Activated CD8-positive, alpha-beta memory T cell treated with anti-CD3 and anti-CD28 coated beads, Interleukin-2, amount 50 U/mL, for 1 hour (primary cell): ENCODE results near the gene ERG.

ENCODE experiments used
- DNase-seq: peaks from one replicate; pipeline ENCODE4 v3.0.0-alpha.2; 2020; ENCODE audit errors: extremely low read depth

The ERG gene

GRCh38 chr21:38358098-38358497 lies 140.2 kb downstream of the ERG start:
- DNase-seq: no peak

GRCh38 chr21:38356883-38357625 lies 141.2 kb downstream of the ERG start:
- DNase-seq: no peak

DNA sequence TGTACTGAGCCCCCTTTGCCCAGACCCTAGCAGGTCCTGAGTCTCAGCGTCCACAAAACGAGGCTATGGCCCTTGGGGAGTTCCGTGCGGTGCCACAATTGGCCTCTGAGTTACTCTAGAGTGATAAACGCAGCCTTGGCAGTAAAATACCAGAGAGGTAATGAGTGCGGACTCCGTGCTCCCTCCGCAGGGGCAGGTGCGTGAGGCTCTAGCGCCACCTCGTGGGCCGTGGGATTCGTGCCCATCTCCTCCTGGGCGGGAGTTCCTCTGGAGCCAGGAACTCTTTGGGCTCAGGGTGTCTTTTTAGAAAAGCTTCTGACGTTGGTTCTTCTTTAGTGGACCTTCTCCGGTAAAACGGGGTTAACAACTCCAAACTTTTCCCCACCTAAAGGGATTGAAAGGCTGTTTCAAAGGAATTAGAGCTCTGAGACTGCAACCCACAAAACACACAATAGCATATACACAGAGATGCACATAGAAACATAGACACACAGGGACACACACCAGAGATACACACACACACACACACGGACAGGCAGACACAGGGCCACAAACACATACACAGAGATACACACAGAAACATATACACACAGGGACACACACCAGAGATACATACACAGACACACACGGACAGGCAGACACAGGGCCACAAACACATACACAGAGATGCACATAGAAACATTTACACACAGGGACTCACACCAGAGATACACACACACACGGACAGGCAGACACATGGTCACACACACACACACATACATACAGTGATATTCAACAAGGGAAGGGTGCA lies 142.1 kb downstream of the ERG start:
- peak; percentile 13 for DNase-seq

DNA sequence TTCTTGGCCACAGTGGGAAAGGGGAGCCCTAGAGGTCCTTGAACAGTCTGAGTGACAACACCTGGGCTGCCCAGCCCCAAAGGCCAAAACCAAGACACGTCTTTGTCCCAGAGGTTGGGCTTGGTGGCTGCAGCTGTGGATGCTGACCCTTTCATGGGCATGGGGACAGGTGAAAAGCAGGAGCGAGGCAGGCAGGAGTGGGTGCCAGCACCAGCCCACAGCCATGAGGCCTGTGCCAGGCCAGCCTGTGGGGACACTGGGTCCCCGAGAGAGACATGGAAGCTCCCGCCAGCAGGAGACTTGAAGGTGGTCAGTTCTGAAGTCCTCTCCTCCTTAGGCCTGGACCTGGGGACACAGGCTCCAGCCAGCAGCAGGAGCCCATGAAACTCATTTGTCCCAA lies 142.9 kb downstream of the ERG start:
- DNase-seq: no peak

- DNase-seq: no peak
Observed at GRCh38 chr21:38354746-38355145, 143.5 kb downstream of the ERG start.

GRCh38 chr21:38354231-38354630 lies 144.0 kb downstream of the ERG start:
- no peak for DNase-seq

DNA sequence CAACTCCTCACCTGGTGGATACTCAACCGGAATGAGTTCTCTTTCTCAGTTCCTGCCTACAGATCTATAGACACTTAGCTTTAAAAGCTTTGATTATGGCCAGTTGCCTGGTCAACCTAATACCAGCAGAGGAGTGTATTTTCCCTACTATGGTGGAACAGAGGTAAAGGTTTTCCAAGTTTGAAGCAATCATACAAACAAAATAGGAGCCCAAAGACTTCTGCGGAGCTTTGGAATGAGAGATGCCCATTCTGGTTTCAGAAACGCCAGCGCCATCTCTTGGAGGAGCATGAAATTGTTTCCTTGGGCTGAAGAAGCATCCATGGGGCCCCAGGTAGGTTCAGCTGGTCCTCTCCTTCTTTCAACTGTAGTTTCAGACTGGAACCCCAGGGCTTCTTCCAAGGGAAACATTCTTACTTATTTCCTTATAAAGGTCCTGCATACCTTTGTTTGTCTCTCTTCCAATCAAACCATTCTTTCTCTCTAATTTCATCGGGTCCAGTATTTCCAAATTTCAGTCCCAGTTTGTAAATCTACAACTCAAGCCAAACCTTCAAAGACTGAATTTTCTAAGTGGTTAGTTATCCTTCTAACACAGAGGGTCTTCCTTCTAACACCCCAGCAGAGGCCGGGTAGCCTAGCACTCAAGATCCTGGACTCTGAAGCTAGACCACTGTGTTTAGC lies 145.6 kb downstream of the ERG start:
- DNase-seq: no peak

GRCh38 chr21:38351961-38352521 lies 146.2 kb downstream of the ERG start:
- no peak for DNase-seq

GRCh38 chr21:38351176-38351959 lies 146.9 kb downstream of the ERG start:
- DNase-seq: no peak

DNA sequence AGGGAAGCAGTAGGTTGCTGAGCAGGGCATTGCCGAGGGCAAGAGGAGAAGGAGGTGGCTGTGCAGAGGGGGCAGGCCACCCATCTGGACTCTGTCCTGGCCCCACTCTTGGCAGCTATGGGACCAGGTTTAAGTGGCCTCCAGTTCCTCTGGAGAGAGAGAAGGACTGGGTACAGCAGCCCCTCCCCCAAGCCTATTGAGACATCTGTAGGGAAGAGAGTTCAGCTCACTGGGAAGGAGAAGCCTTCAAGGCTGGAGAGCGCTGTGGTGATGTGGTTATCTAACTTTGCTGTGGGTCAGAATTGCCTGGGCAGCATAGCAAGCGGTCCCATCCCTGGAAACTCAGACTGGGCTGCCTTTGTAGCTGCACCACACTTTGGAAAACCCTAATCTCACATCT lies 147.6 kb downstream of the ERG start:
- no peak for DNase-seq

DNA sequence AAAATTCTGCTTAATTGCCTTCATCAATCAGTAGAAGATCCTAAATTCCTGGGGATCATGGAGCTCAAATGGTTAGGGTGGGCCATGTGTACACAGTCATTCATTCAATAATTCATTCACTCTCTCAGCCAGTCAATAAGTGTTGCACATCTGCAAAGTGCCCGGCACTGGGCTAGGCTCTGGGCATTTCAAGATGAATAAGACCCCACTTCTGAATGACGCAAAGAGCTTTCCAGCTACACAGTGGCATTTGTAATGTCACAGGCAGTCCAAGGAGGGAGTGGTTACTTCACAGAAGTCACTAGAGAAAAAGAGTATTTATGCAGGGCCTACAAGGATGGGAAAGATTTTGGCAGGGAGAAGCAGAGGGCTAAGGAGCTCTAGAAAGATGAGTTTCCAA lies 148.3 kb downstream of the ERG start:
- no peak for DNase-seq

GRCh38 chr21:38349111-38349746 lies 149.0 kb downstream of the ERG start:
- DNase-seq: no peak

DNA sequence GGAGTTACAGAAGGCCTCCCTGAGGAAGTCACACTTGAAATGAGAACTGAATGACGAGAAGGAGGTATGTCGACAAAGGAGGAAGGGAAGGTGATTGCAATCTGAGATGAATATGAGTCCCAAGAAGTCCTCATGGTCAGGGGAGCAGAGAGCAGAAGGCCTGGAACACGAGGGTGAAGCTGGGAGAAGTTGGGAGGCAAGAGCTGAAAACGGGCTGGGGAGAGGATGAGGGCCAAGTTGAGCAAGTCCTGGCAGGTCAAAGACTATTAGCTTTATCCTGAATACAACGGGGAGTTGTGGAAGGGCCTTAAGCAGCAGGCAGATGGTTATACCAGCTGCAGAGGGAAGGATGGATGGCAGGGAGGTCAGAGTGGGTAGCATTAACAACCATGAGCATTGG lies 152.0 kb downstream of the ERG start:
- no peak for DNase-seq

GRCh38 chr21:38343691-38344090 lies 154.6 kb downstream of the ERG start:
- no peak for DNase-seq

DNA sequence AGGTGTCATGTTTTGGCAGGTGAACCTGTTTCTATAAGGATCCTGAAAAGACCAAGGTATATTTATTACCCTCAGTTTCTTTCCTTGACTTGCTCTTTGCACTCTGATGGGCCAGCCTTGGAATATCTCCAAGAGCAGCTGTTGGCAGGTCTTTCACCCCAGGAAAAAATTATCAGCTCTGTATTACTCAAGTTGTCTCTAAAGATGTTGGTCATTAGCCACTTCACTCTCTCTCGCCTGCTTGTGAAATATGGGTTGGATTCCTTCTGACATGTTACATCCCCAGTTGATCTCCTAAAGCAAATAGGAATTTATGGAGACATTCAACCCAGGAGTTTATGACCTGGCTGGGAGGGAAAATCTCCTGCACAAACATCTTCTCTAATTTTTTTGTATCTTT lies 155.5 kb downstream of the ERG start:
- no peak for DNase-seq

DNA sequence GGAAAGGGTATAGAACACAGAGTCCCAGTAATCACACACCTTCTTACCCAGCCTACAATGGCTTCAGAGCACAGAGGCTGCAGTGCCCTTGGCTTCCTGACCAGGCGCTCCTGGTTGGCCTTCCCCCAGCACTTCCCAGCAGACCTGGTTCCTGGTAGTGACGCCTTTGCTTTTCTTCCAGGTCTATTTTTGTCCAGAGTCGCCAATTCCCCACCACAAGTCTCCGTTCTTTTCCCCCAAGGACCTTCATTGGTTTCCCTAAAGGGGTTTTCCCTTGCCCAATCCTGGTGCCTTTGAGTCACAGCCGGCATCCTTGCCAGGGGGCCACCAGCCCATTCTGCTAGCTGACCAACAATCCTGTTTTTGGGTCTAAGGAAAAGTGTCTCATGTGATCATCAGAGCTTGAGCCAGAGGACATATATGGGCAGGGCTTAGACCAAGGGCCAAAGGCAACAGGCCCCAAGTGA lies 156.7 kb downstream of the ERG start:
- DNase-seq: no peak

GRCh38 chr21:38340131-38340530 lies 158.1 kb downstream of the ERG start:
- DNase-seq: no peak

DNA sequence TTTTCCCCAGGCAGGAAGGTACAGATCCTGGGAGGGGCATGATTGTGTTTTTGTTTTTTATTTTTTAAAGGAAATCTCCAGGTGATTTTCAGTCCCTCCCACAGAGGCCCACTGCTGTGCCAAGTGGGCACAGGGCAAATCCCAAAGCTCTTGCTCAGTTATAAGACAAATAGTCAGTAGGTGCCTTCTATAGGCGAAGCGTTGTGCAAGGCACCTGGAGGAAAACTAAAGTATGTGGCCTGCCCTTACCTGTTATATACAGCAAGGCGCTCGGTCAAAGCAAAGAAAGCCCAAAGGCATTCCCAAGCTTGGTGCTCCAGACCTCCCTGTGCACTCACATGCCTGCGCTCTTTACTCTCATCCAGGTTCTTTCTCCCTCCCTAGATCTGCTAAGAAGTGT lies 160.5 kb downstream of the ERG start:
- no peak for DNase-seq

DNA sequence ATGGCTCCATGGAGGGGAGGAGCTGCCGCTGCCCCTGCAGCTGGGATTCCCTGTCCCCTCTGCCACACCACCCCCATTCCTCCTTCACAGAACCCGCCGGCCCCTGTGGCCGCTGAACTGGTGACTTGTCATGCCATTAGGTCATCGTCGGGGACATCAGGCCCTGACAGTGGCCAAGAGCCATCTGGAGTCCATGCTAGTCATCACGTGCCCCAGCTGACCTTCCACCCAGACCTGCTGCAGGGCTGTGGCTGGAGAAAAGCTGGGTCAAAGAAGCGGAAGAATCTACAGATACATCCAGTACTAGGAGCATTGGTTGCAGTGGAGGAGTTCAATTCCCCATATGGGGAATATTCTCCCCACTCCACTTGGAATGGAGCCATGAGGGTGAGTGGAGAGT lies 163.4 kb downstream of the ERG start:
- no peak for DNase-seq

- no peak for DNase-seq
Observed at GRCh38 chr21:38333301-38334272, 164.7 kb downstream of the ERG start.
